Adipocyte (in vitro differentiated cells): Measurements from ENCODE around the gene LRWD1.
"Not testable (repeated sequence)": the region's sequence is repeated elsewhere in the genome, so short reads cannot be mapped to it uniquely, and the experiment has no call there.

Source experiments
- DNase-seq: peaks from one replicate; pipeline ENCODE4 v3.0.0-alpha.2; 2015; ENCODE audit warnings: low read depth
- H3K27me3 ChIP-seq: replicated peaks from 2 replicates; pipeline ENCODE4 v1.7.0; 2013; ENCODE audit warnings: mild to moderate bottlenecking, low read length, moderate library complexity; ENCODE audit not compliant: control insufficient read depth, insufficient read depth
- H3K36me3 ChIP-seq: 2 replicates; pipeline ENCODE4 v1.7.0; 2013; ENCODE audit warnings: low read length, mild to moderate bottlenecking, moderate library complexity; ENCODE audit not compliant: control insufficient read depth, insufficient read depth, severe bottlenecking
- H3K4me1 ChIP-seq: 2 replicates; pipeline ENCODE4 v1.7.0; 2013; ENCODE audit warnings: mild to moderate bottlenecking, low read length, moderate library complexity; ENCODE audit not compliant: control insufficient read depth, insufficient read depth
- H3K4me3 ChIP-seq: 2 replicates; pipeline ENCODE4 v1.7.0; 2013; ENCODE audit warnings: mild to moderate bottlenecking, low read length, moderate library complexity
- H3K9ac ChIP-seq: 2 replicates; pipeline ENCODE4 v1.7.0; 2013; ENCODE audit warnings: mild to moderate bottlenecking, low read length, moderate library complexity
- H3K9me3 ChIP-seq: 2 replicates; pipeline ENCODE4 v1.7.0; 2013; ENCODE audit warnings: mild to moderate bottlenecking, low read length, moderate library complexity; ENCODE audit not compliant: control insufficient read depth

Gene LRWD1

GRCh38 chr7:102445674-102446071 is 19.1 kb upstream of the LRWD1 start:
- Histone ChIP-seq H3K4me1 (peaks cover under 1% of the 10 kb centered on the region), H3K9ac (no peak overlapping the region), H3K9me3 (no peaks in the 10 kb centered on the region), H3K36me3 (peaks cover 13% of the 10 kb centered on the region), H3K27me3 (no peaks in the 10 kb centered on the region), H3K4me3 (no peak overlapping the region)
- DNase-seq, result no peak

GRCh38 chr7:102446387-102447156 is 18.2 kb upstream of the LRWD1 start:
- Histone ChIP-seq H3K4me1 (peaks cover 4% of the 10 kb centered on the region), H3K4me3 (no peak overlapping the region), H3K9me3 (no peaks in the 10 kb centered on the region), H3K36me3 (peaks cover 13% of the 10 kb centered on the region), H3K27me3 (no peaks in the 10 kb centered on the region), H3K9ac (no peak overlapping the region)
- no peak for DNase-seq

DNA sequence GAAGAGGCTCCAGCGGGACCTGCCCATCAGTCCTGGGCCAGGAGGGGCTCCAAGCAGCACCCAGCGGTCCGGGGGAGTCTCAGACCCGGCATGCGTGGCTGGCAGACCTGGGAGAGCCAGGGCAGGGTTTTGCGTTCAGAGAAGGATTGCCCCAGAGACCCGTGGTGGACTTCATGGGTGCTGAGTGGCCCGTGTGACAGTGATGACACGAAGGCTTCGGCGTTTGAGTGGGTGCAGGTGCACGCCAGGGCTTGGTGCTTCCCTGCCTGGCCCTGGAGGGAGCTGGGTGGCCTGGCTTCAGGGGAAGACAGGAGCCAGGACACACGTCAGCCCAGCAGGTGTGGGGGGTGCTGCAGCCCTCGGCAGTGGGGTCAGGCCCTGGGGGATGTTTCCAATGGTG is 17.5 kb upstream of the LRWD1 start:
- DNase-seq, result no peak
- Histone ChIP-seq H3K9ac (no peak overlapping the region), H3K4me1 (peaks cover 4% of the 10 kb centered on the region), H3K9me3 (no peaks in the 10 kb centered on the region), H3K36me3 (peaks cover 9% of the 10 kb centered on the region), H3K4me3 (no peak overlapping the region), H3K27me3 (no peaks in the 10 kb centered on the region)

GRCh38 chr7:102449136-102449535 is 15.6 kb upstream of the LRWD1 start:
- no peak for DNase-seq
- no peaks in the 10 kb centered on the region for H3K27me3 ChIP-seq
- no peak overlapping the region for H3K4me3 ChIP-seq
- no peak overlapping the region for H3K9ac ChIP-seq
- peaks cover 9% of the 10 kb centered on the region for H3K36me3 ChIP-seq
- H3K9me3 ChIP-seq, result no peaks in the 10 kb centered on the region
- peaks cover 4% of the 10 kb centered on the region for H3K4me1 ChIP-seq

DNA sequence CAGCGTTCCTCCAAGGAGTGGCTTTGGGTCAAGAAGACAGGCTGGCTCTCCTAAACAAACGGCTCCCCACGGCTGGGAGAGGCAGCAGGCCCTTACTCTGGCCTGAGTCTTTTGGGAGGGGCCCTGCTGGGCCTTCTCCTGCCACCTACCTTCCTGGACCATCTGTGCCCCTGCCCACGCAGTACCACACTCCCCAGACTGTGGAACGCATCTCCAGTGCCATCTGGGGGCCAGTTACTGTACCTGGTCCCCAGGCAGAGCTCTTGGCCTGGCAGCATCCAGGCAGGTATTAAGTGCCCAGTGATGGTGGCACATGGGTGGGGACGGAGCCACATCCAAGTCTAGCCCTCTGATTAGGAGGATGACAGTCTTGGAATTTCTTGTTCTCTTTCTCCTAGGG is 14.5 kb upstream of the LRWD1 start:
- Histone ChIP-seq H3K27me3 (no peaks in the 10 kb centered on the region), H3K9ac (no peak overlapping the region), H3K36me3 (peaks cover 9% of the 10 kb centered on the region), H3K9me3 (no peaks in the 10 kb centered on the region), H3K4me1 (peaks cover 4% of the 10 kb centered on the region), H3K4me3 (no peak overlapping the region)
- no peak for DNase-seq

DNA sequence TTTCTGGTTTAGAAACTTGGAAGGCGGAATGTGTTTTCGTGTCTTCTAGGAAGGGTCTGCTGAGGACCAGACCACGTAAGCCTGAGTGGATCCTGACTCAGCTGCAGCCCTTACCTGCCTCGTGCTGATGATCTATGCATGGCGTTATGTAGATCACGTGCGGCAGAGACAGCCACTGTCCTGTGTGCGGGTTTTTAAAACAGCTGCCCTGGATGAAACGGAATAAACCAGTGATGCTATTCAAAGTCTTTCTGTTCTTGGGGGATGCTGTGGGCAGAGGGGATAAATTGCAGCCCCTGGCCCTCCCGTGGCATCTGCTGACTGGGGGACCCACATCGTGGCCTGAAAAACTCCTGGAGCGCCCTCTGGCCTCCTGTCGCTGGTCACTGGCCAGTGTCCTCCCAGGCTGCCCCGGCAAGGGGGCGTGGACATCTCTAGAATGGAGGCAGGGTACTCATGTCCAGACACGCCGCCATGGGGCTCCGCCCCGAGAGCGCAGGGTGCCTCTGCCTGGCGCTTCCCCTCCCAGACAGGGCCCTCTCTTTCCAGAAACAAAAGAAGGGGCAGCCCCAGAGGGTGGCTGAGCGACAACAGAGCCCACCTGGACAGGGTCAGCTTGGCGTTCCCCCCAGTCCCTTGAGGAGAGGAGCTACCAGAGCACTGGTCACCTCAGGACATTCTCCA is 13.3 kb upstream of the LRWD1 start:
- Histone ChIP-seq H3K9ac (no peak overlapping the region), H3K27me3 (no peaks in the 10 kb centered on the region), H3K36me3 (peaks cover 13% of the 10 kb centered on the region), H3K4me3 (peak overlapping the region; percentile 23), H3K9me3 (no peaks in the 10 kb centered on the region), H3K4me1 (peaks cover 4% of the 10 kb centered on the region)
- no peak for DNase-seq

- peaks cover 4% of the 10 kb centered on the region for H3K4me1 ChIP-seq
- H3K4me3 ChIP-seq, result no peak overlapping the region
- no peaks in the 10 kb centered on the region for H3K27me3 ChIP-seq
- DNase-seq, result no peak
- peaks cover 14% of the 10 kb centered on the region for H3K36me3 ChIP-seq
- no peak overlapping the region for H3K9ac ChIP-seq
- no peaks in the 10 kb centered on the region for H3K9me3 ChIP-seq
Observed at GRCh38 chr7:102452451-102452850, 12.3 kb upstream of the LRWD1 start.

- Histone ChIP-seq H3K9me3 (no peaks in the 10 kb centered on the region), H3K27me3 (no peaks in the 10 kb centered on the region), H3K4me3 (no peak overlapping the region), H3K4me1 (peaks cover 4% of the 10 kb centered on the region), H3K36me3 (peaks cover 20% of the 10 kb centered on the region), H3K9ac (no peak overlapping the region)
- DNase-seq, result no peak
Observed at GRCh38 chr7:102453319-102453718, 11.5 kb upstream of the LRWD1 start.

GRCh38 chr7:102454468-102454867 is 10.3 kb upstream of the LRWD1 start:
- Histone ChIP-seq H3K9ac (no peak overlapping the region), H3K36me3 (peaks cover 28% of the 10 kb centered on the region), H3K9me3 (no peaks in the 10 kb centered on the region), H3K27me3 (no peaks in the 10 kb centered on the region), H3K4me3 (no peak overlapping the region), H3K4me1 (peaks cover 4% of the 10 kb centered on the region)
- no peak for DNase-seq

GRCh38 chr7:102454932-102455331 is 9.9 kb upstream of the LRWD1 start:
- not testable (repeated sequence) for H3K9ac ChIP-seq, DNase-seq, H3K4me3 ChIP-seq, H3K9me3 ChIP-seq, H3K4me1 ChIP-seq, H3K27me3 ChIP-seq
- H3K36me3 ChIP-seq, result peaks cover 28% of the 10 kb centered on the region

- no peak for DNase-seq
- H3K36me3 ChIP-seq, result peaks cover 28% of the 10 kb centered on the region
- no peaks in the 10 kb centered on the region for H3K27me3 ChIP-seq
- H3K4me1 ChIP-seq, result peaks cover 4% of the 10 kb centered on the region
- no peak overlapping the region for H3K4me3 ChIP-seq
- no peak overlapping the region for H3K9ac ChIP-seq
- no peaks in the 10 kb centered on the region for H3K9me3 ChIP-seq
Observed at GRCh38 chr7:102455596-102455995, 9.2 kb upstream of the LRWD1 start.
